Raji (cell line): Measurements from ENCODE around the gene CCDC69.

Experiments
- POLR2A ChIP-seq: IDR thresholded peaks from 2 replicates; pipeline ENCODE4 v1.6.1; 2011; ENCODE audit warnings: low read depth, low read length, control low read depth; ENCODE audit not compliant: insufficient read depth

CCDC69 gene, protein sequence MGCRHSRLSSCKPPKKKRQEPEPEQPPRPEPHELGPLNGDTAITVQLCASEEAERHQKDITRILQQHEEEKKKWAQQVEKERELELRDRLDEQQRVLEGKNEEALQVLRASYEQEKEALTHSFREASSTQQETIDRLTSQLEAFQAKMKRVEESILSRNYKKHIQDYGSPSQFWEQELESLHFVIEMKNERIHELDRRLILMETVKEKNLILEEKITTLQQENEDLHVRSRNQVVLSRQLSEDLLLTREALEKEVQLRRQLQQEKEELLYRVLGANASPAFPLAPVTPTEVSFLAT

DNA sequence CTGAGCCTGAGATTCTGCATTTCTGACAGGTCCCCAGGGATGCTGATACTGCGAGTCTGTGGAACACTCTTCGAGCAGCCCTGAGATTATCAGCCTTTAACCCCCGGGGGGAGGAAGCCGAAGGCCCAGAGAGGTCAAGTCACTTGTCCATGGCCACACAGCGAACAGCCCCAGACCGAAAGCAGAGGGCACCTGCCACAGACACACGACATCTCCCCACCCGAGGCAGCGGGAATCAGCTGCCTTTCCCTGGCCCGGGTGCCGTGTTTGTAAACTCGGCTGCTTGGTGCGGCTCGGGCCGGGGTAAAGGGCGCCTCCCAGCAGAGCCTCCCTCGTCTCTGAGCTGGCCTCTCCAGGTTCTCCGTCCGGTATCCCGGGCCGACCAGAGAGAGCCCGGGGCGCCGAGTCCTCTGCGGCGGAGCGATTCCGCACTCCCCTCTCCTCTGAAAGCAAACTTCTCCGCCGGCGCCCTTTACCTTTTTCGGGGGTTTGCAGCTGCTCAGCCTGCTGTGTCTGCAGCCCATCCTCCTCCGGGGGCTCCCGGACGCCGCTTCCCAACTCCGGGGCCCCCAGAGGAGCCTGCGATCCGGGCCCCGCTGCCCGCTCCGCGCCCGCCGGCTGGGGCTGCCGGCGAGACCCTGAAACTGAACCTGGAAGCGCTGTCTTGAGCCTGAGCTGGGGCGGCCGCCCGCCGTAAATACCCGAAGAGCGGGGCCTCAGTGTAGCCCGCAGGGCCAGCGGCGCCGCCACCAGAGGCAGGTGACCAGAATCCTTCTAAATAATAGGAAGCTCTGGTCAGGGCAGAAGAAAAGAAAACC is at the start of gene CCDC69:
Gene CCDC69, minus strand, starts transcription at position 646 of the 818 bp plus-strand sequence. Its CDS starts 122 bp downstream, at position 524.
- TF ChIP-seq POLR2A, result peak; percentile 61

DNA sequence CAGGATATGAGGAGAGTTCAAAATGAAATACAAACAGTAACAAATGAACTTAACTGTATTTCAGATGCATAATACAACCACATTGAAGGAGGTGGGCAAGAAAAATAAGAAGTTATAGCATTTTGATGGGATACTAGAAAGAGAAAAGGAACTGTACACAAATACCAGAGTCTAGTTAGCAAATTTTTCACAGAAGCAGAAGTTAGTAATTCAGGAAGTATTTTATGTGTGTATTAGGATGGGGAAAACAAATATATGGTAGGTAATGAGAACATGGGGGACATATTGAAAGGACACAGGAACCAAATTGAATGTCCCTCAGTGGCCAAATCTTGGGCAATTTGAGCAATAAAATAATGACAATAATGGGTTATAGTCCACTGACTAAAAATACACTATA is 47.4 kb upstream of the CCDC69 start:
- no peak for TF ChIP-seq POLR2A

DNA sequence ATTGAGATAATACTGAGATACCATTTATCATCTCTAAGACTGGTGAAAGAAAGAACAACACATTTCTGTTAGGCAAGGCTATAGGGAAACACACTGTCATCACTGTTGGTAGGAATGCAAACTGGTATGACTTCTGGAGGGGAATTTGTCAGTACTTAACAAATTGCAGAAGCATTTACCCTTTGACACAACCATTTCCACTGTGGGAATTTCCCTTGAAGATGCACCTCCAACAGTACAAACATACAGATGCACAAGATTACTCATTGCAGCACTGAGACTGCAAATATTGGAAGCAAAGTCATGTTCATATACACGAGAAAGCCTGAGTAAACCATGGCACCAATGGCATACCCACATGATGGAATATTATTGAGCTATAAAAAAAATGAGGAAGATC is 46.7 kb upstream of the CCDC69 start:
- no peak for TF ChIP-seq POLR2A

DNA sequence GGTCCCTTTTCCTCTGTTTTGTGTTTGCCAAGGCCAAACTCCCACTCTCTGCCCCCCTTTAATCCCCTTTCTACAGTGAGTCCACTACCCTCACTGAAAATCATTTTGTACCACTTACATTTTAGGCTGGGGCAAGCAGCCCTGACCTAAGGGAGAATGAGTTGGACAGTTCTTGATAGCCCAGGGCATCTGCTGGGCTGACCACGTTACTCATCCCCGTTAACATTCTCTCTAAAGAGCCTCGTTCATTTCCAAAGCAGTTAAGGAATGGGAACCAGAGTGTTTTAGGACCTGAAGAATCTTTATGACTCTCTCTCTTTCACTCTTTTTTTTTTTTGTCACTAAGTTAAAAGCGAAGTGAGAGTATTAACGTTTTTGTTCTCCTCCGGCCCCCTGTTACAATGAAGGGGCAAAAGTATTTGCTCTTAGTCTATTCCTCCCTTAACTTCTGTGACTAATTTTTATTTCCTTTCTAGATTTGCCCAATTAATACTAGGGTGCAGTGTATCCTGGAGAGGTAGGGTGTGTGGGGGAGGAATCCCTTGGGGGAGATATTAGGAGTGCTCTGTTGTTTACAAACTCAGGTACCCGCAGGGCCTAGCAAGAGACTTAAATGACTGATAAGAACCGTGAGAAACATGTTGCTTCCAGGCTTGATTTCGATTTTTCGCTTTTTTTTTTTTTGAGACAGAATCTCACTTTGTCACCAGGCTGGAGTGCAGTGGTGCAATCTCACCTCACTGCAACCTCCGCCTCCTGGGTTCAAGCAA is 43.8 kb upstream of the CCDC69 start:
- TF ChIP-seq POLR2A, result no peak

DNA sequence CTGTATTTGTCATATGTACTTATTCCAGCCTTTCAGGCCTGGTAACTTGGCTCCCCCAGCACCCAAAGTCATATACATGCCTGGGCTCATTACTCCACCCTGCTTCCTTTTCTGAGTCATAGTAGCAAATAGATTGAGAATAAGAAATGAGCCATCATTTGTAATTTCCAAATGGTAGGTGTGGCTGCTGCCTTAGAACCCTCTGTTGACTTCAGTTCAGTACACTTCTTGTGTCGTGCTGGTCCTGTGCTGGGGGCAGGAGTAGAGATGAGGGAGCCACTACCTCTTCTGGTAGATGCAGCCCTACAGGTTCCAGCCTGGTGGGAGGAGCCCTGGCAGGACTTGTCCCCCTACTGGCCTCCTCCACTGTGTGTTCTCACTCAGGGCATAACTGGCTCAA is 40.2 kb upstream of the CCDC69 start:
- no peak for TF ChIP-seq POLR2A

DNA sequence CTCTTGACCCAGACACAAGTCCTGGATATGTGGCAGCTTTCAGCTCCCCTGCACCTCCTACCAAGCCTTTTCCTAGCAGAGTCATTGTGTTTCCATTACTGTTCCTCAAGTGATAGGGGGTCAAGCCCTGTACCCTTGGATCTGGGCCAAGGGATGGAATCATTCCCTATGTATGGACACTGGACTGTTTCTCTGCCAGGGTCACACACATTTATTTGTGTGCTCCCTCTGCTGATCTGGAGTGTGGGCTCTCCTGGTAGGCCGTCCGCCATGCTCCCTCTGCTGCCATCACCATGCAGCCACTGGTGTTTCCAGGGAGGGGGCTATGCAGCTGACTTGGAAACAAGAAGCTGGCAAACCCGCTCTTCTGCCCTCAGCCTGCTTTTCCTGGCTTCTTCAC is 38.6 kb upstream of the CCDC69 start:
- no peak for TF ChIP-seq POLR2A

DNA sequence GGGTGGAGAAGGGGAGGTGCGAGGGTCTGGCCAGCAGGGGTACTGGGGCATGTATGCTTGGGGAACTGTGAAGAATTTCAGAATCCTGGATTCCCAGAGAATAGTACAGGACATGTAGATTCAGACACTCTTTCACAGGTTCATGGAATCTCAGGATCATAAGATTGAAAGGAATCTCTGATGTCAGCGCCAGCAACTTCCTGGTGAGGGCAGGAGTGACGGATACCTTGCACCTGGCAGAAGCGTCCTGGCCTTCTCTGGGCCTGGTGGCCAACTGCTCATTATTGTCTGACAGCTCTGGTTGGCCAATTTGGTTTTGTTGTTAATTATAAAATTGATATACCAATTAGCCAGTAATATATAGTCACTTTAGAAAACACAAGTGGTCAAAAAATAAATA is 36.0 kb upstream of the CCDC69 start:
- TF ChIP-seq POLR2A, result no peak

DNA sequence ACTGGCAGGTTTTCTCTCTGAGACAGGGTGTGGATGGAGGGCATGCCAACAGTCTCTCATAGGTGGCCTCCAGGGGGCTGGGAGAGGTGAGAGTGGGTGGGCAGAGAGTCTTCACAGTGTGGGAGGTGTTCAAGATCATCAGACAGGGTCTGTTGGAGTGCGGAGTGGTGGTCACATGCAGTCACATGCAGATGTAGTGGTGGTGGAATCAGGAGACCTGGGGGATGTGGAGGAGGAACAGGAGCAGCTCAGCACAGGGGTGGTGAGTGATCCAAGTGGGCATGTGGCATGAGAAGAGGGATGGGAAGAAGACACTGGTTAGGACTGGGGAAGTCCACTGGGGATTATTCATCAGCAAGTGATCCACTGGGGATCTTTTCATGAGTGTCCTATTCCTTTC is 34.9 kb upstream of the CCDC69 start:
- no peak for TF ChIP-seq POLR2A

DNA sequence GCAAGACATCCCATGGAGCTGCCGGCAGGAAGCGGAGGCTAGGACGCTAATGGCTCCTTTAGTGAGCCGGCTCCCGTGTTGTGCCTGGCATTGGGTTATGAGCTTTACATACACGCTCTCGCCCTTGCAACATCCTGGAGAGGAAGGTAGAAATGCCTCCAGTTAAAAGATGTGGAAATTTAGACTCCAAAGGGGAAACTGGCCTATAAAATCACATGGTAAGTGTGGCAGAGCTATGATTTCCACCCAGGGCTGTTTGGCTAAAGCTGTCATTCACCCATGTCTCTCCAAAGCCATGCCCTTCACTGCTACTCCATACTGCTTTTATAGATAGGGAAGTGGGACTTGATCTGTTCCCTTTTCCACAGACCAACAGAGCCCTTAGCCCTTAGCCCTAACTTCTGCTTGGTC is 34.3 kb upstream of the CCDC69 start:
- TF ChIP-seq POLR2A, result no peak

DNA sequence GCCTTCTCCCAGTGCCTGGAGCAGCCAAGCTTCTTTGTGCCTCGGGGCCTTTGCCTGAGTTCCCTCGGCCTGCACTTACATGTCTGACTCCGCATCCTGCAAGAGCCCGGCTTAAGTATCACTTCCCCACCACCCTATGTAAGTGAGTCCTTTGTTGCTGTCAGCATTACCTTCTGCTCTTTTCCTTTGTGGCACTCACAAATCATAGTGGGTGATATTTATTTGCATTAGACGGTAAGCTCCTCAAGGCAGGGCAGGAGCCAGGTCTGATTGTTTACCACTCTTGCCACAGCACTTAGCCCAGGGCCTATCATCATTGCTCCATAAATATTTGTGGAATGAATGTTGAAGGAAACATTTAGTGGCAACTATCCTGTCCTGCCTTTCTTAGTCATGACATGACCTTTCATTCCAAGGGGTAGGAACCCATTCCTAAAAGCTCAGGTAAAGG is 33.9 kb upstream of the CCDC69 start:
- no peak for TF ChIP-seq POLR2A

DNA sequence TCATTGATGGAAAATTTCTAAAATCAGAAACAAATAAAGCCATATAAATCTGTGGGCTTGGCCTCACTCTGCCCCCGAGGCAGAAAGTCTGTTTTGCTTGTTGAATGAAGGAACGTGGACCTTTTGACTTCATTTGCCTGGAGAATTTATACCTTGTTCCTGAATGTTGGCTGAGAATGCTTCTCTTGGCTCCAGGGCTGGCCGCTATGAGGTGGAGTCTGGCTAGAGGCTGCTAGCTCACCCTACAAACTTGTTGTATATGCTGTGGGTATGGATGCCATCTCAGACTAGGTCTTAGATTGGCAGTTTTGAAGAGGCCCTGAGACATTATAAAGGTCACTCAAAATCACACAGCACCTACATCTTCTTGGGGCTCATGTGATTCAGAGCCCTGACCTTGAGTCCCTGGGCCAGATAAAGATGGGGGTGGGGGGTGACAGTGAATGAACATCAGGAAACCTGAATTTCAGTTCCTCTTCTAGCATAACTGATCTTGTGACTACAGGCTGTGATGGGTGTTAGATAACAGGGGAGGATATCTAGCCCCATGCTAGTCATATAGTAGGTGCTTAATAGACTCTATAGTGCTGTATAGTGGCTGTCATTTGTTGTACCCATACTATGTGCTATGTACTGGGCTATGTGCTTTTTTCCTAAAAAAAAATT is 31.9 kb upstream of the CCDC69 start:
- TF ChIP-seq POLR2A, result no peak

DNA sequence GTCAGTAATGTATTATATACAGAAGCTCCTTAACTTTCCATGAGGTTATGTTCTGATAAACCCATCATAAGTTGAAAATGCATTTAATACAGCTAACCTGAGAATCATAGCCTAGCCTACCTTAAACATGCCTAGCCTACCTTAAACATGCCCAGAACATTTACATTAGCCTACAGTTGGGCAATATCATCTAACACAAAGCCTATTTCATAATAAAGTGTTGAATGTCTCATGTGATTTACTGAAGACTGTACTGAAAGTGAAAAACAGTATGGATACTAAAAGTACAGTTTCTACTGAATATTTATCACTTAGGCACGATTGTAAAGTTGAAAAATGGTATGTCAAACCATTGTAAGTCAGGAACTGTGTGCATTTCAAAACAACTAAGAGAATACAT is 30.7 kb upstream of the CCDC69 start:
- TF ChIP-seq POLR2A, result no peak

DNA sequence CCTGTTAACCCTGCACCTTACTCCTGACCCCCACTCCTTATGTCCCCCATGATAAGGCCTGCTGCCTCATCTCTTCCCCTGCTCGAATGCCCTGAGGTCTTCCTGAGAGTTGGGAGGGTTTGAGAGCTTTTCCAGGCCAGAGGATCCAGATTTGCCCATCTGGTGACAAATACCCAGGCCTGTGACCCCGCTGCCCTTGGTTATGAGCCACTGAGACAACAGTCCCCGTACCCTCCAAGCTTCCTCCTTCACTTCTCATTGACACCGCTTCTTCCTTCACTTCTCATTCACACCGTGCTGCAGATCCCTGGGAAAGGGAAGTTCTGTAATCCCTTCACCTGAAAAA is 29.7 kb upstream of the CCDC69 start:
- no peak for TF ChIP-seq POLR2A

DNA sequence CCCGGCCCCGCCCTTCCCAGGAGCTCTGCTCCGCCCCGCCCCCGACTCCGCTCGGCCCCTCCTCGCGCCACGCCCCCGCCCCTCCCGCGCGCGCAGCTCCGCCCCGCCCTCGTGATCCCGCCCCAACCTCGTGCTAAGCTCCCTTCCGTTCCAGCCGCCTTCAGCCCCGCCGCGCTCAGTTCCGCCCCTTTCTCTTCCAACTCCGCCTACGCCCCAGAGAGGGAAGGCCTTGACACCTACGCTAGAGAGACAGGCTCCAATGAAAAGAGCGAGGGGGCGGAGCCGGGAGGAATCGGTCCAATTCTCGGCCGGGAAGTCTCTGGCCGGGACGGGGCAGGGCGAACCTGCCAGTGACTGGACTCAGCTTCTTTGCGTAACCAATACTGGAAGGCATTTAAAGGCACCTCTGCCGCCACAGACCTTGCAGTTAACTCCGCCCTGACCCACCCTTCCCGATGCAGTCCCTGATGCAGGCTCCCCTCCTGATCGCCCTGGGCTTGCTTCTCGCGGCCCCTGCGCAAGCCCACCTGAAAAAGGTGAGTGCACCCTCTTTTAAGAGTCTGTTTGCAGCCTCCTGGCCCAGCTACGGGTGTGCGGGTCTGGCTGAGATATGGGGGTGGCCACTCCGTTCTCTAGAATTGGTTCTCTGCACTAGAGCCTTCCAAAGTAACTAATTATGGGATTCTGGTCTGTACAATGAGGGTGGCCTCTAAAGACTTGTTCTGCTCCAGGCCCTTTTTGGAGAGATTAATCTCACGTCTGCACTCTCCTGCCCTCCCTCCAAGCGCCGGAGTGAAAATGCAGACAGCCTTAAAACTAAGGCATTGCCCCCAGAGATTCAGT is 29.1 kb upstream of the CCDC69 start, which contains the start of gene GM2A:
Gene GM2A, plus strand, starts transcription at position 424 of the 843 bp plus-strand sequence. Its CDS starts 32 bp downstream, at position 456.
- TF ChIP-seq POLR2A, result peak; percentile 94
